CMK (cell line): ENCODE measurements around the gene EFHD2.
"Not testable (repeated sequence)": the region's sequence is repeated elsewhere in the genome, so short reads cannot be mapped to it uniquely, and the experiment has no call there.

Experiments
- DNase-seq: peaks from one replicate; pipeline ENCODE4 v3.0.0-alpha.2; 2010; ENCODE audit warnings: low read depth

Gene EFHD2

DNA sequence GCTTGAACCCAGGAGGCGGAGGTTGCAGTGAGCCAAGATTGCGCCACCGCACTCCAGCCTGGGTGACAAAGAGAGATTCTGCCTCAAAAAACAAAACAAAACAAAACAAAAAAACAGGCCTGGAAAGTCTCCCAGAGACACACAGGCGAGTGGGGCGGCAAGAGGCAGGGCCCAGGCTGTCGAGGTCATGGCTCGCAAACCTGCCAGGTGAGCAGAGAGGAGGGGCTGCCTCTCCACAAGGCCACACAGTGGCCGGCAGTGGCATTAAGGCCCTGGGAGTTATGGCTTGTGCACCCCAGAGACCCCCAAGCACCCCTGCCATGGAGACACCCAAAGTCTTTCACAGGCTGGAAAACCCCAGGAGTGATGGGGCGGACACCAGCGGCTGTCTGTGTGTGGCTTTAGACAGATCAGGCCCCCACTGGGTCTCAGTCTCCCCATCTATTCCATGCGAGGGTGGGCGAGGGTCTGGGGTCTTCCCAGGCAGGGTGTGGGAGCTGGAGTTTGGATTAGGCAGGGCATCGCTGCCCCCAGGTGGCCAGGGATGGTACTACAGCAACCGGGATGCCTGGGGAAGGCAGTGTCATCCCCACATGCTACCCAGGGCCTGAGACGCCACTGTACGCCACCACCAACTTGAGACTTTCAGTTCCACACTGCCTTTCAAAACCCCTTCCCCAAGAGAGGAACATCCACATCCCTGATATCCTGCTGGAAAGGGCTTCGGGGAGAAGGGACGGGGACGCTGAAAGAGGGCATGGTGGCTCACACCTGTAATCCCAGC lies 21.3 kb downstream of the EFHD2 start:
- no peak for DNase-seq

DNA sequence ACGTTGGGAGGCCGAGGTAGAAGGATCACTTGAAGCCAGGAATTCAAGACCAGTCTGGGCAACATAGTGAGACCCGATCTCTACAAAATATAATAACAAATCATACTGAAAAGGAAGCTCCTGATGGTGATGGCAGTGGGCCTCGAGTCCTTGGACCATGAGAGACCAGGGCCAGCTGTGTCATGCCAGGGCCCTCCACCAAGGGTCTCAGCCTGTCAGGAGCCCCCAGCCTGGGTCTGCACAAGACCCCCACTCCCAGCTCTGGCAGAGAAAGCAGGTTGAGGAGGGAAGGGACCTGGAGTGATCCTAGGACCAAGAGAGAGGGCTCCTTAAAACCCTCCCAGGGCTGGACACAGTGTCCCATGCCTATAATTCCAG lies 21.9 kb downstream of the EFHD2 start:
- no peak for DNase-seq

DNA sequence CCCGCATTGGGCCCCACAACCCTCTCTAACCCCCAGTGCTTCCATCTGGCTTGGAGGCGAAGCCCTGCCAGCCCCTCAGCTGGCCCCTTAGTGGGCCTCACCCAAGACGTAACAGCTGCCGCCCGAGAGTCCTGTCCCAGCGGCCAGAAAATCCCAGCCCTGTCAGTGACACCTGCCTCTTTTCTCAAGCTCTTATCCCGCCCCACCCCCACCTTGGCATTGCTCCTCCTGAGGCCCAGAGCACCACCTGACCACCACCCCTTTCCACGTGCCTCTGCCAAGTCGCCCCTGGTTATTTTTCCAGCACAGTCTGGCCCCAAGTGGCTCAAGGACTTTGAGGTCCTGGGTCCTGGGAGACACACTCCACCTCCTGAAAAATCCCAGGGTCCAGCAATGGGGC lies 22.6 kb downstream of the EFHD2 start:
- no peak for DNase-seq

DNA sequence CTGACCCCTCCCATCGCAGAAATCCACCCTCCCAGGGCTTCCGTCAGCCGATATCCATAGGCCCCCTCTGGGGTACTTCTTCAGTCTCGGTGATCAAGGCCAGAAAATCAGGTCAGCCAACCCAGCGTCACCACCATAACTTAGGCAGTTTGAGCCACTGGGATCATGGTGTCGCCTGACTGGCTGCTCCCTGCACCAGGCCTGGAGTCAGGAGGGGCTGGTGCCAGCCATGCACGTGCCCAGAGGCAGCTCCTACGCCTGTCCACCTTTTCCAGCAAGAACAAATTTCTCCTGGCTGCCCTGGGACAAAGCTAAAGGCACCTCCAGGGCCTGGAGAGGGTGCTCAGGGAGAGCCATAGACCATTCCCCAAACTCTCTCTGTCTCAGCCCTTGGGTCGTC lies 23.8 kb downstream of the EFHD2 start:
- no peak for DNase-seq

DNA sequence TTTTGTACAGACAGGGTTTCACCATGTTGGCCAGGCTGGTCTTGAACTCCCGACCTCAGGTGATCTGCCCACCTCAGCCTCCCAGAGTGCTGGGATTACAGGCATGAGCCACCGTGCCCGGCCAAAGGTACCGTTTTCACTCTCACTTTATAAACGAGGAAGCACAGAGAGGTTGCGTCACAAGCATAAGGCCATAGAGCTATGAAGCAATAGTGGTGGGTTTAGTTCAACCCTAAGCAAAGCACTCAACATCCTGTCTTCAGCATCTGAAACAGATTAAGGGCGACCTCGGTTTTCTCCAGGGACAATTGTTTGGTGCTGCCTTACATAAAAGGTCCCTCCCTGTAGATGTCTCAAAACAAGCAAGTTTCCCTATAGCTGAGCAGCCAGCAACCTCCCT lies 25.1 kb downstream of the EFHD2 start:
- DNase-seq, result not testable (repeated sequence)

DNA sequence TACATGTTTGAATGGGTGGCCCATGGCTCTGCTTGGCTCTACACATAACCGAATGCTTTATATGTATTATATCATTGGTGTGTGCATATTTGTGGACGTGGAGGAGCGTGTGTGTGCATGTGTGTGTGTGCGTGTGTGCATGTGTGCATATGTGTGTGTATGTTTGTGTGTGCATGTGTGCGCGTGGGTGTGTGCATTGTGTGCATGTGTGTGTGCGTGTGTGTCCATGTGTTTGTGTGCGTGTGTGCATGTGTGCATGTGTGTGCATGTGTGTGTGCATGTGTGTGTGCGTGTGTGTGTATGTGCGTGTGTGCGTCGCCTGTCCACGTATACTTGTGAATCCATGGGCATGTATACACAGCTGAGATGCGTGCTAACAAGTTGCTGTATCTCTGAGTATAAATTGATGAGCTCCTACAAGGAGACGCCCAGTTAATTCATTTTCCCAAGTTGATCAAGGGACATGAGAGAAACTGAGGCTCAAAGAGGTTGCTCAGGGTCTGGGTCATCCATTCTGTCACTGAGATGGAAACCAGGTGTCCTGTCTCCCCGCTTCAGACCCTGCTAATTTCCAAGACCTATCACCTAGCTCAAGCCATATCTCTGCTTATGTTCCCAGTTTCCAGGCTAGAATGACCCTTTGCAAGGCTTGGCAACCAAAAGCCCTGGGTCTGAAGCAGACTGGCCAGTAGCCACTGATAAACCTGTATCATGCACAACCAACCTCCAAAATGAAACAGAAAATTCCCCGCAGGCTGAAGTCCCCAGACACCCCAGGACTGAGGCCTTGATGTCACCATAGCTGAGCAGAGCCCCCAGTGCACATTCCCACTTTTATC lies 25.8 kb downstream of the EFHD2 start:
- DNase-seq, result no peak

DNA sequence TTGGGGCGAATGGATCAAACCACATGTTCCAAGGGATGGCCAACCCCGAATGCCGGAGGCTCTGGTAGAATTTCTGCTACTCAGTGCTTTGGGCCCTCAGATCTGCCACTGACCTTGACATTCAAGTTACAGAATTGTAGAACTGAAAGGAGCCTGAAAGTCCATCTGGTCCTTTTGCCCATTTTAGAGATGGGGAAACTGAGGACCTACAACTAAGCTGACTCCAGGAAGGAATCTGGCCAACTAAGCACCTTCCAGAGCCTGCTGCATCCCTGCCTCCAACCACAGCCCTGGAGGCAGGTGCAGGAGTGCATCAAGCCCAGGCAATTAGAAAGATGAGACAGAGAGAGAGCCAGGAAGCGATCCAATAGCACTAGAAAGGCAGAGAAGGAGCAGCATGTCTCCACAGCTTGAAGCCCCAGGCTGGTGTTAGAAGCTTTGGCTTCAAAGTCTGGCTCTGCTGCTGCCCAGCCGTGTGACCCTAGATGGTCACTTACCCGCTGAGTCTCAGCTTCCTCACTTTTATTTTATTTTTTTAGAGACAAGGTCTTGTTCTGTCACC lies 27.3 kb downstream of the EFHD2 start:
- no peak for DNase-seq

DNA sequence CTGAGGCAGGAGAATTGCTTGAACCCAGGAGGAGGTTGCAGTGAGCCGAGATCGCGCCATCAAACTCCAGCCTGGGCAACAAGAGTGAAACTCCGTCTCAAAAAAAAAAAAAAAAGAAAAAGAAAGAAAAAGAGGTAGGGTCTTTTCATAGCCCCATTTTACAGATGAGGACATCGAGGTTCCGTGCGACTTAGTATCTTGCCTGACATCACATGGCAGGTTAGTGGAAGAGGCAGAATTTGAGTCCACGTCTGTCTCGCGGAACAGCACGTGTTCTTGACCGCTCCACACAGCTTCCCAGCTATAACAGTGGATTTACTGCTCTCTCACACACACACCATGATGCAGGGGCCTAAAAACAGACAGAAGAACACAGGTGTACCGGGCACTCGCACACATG lies 29.6 kb downstream of the EFHD2 start:
- no peak for DNase-seq

DNA sequence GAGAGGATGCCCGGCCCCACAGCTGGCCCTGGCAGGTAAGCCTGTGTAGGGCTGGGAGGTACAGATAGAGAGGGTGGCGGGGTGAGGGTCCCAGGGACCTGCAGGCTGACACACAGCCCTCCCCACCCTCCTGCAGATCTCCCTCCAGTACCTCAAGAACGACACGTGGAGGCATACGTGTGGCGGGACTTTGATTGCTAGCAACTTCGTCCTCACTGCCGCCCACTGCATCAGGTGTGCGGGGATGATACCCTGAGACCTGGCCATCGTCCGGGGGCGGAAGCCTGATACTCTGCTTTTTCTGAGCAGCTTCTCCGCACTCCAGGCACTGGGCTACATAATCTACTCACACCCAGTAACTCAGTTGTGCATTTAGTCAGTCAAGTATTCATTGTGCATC lies 30.7 kb downstream of the EFHD2 start:
- no peak for DNase-seq

DNA sequence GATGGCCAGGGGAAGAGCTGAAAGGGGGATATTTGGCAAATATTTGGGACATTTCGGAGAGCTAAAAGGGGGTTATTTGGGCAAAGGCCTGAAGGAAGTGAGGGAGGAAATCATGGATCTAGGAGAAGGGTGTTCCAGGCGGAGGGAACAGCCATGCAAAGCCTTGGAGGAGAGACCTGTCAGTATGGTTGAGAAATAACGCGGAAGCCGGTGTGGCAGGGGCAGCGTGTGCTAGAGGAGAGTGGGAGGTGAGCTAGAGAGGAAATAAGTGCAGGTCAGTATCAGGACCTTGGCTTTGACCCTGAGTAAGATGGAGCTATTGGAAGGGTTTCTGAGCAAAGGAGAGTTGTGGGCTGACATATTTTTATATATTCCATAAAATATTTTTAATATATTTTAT lies 31.6 kb downstream of the EFHD2 start:
- DNase-seq, result no peak

DNA sequence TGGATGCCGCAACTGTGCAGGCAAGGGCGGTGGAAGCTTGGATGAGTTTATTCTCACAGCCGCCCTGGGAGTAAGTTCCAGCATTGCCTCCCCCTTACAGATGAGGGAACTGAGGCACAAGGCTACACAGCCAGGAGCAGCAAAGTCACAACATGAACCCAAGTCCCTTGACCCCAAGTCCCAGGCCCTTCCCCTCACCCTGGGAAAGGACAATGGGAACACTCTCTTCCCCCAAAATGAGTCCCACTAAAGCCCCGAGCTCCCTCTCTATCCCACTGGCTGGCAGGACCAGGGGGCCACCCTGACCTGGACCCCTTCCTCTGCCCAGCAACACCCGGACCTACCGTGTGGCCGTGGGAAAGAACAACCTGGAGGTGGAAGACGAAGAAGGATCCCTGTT lies 32.4 kb downstream of the EFHD2 start:
- DNase-seq, result no peak

DNA sequence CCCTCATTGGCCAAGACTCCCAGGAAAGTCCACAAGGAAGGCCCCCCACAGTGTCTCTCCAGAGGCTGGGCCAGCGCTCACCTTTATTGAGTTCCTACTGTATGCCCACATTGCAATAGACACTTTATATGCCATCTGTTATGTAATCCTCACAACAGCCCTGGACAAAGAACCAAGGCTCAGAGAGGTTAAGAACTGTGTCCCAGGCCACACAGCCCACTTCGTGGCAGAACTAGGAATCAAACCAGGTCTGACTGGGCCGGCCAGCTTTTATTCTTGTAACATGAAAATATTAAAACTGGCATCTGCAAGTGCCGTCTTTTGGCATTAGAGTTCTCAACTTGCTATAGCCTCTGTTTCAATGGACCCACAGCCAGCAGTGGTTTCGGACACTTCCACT lies 33.1 kb downstream of the EFHD2 start:
- no peak for DNase-seq

DNA sequence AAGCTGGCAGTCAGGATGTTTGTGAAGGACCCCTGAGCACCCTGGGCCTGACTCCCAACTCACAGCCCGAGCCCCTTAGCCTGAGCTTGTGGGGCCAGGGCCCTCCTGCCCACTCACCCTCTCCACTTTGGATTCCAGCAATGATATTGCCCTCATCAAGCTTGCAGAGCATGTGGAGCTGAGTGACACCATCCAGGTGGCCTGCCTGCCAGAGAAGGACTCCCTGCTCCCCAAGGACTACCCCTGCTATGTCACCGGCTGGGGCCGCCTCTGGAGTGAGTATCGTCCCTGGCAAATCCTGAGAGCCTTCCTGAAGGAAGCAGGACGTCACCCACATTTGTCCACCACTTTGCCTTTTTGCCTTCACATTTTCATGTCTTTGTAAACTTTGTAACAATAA lies 33.6 kb downstream of the EFHD2 start:
- no peak for DNase-seq

DNA sequence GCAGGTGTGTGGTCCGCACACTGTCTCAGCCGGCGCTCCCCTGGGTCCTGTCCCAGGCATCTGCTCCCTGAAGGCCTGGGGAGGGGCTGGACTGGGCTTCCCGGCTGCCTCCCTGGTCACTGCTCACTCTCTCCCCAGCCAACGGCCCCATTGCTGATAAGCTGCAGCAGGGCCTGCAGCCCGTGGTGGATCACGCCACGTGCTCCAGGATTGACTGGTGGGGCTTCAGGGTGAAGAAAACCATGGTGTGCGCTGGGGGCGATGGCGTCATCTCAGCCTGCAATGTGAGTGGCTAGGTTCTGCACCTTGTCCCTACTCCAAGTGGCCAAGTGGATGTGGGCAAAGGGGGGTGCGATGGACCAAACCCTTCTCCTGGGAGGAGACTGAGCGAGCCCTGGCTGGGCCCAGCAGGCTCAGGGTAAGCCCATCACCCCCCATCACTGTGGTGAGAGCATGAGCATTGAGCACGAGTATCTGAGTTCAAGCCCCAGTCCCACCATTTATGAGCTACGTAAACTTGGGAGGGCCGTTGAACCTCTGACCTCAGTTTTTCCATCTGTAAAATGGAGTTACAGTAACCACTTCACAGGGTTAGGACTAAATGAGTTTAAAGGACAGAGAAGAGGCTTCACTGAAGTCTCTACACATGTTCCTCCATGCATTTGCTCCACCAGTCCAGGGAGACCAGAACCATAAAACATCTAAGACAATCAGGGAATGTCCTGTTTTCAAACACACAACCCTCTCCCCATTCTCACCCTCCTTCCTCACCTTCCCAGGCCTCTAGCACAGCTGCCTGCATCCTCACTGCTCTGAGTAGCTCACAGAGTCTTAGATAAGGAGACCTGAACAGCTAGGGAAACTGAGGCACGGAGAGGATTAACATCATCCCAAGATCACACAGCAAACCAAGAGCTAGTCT lies 35.0 kb downstream of the EFHD2 start:
- DNase-seq, result no peak

DNA sequence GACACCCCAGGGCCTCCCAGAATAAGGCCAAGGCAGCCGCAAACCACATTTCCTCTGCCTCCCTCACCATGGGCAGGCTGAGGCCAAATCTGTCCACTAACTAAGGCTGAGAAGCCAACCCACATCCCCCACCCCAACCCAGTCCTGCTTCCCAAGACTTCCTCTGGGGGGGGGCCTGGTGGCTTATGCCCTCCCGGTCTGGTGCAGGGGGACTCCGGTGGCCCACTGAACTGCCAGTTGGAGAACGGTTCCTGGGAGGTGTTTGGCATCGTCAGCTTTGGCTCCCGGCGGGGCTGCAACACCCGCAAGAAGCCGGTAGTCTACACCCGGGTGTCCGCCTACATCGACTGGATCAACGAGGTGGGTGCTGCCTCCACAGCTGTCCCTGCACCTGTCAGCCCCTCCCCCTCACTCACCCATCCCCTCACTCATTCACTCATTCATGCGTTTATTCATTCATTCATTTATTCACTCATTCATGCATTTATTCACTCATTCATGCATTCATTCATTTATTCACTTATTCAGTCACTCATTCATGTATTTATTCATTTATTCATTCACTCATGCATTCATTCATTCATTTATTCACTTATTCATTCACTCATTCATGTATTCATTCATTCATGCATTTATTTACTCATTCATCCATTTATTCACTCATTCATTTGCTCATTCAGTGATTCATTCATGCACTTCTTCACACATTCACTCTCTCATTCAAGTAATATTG lies 35.9 kb downstream of the EFHD2 start:
- DNase-seq, result no peak

DNA sequence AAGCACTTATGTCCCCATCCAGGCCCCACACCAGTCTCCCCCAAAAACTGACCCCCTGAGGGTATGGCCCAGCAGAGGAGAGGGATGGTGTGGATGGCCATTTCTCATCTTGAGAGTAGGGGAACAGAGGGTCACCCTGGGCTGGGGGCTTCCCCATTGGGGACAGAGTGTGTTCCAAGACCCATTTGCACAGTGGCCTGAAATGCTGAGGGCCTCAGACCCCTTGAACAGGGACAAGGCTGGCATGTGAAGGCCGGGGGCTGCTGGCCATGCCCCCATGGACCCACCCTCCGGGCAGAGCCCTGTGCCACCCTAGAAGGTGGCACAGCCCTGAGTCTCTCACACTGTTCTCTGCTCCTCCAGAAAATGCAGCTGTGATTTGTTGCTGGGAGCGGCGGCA lies 36.5 kb downstream of the EFHD2 start:
- no peak for DNase-seq

DNA sequence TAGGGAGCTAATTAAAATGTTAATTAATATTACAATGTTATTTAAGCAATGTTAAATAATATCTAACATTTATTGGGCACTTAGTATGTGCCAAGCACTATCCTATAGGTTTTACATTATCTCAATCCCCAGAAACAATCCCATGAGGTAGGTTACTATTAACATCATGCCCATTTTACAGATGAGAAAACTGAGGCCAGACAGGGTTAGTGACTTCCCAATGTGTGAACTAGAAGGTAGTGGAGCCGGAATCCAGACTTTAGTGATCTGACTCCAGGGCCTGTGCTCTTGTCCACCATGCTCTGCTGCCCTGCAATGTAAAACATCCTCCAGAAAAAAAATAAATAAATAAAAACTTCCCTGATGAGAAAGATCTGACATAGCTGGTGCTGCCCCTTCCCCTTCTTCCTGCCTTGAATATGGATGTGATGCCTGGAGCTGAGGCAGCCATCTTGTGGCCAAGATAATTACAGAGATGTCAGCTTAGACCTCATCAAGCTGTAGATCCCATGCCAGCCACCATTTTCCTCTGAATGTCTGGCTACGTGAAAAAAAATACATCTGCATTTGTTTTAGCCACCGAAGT lies 39.3 kb downstream of the EFHD2 start:
- DNase-seq, result no peak

DNA sequence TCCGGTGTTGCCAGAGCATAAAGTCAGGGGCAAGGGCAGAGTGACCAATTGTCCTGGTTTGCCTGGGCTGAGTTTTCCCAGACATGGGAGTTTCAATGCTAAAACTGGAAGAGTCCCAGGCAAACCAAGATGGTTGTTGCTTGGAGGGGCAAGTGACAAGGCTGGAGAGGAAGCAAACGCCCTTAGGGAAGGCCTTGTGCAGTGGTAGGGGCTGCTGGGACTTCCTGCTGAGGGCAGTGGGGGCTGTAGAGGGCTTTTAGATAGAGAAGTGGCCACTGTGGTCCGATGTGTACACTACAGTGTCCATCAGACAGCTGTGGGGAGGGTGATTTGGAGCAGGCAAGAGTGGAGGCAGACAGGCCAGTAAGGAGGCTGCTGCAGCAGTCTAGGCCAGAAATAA lies 39.9 kb downstream of the EFHD2 start:
- peak; percentile 36 for DNase-seq

DNA sequence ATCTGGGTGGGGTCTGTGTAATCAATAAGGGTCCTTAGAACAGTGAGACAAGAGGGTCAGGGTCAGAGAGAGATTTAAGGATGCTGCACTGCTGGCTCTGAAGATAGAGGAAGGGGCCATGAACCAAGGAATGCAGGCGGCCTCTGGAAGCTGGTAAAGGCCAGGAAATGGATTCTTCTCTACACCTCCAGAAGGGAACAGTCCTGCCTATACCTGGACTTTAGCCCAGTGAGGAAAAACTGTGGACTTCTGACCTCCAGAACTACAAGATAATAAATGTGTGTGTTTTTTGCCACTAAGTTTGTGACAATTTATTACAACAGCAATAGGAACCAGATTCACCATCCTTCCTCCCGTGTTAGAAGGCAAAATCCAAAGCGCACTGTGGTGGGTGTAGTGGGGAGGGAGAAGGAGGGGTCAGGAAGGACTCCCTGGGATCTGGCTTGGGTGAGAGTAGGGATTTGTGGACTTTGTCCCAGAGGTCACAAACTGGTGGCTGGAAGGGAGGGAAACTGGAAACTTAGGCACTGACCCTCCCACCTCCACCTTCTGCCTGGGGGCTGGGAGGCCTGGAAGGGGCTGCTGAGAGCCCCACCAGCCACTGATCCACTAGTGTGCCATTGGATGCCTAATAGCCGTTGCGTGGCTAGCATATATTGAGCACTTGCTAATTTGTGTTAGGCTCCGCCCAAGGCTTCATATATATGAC lies 41.5 kb downstream of the EFHD2 start:
- DNase-seq, result no peak

DNA sequence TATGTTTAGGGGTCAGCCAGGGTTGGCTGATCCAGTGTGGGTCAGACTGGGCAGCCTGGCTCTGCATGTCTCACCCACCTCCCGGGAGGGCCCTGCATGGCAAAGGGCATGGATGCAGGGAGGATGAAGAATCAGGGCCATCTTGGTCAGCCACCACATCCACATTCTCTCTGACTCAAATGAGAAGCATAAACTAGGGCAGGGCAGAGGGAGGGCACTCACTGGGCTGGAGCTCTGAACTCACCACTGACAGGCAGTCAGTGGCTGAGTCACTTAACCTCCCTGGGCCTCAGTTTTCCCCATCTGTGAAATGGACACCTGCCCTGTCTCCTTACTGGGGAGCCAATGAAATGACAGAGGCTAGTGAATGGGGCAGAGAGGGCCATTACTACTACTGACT lies 42.5 kb downstream of the EFHD2 start:
- DNase-seq, result no peak
